Common myeloid progenitor, CD34-positive (primary cell): ENCODE results near the gene VEZF1.
A peak's percentile ranks its signal among the peaks of the same experiment; 100 is the strongest.

Experiments used
- CTCF ChIA-PET: fragments of 350-600 bp; sonication (Branson Sonifier 250); formaldehyde crosslinking; loops from one replicate; lab custom pipeline; 2021; ENCODE audit warnings: antibody characterized with exemption; lab: Charles Lee
- POLR2A ChIA-PET: fragments of 350-600 bp; sonication (Branson Sonifier 250); formaldehyde crosslinking; loops from one replicate; lab custom pipeline; 2021; ENCODE audit warnings: antibody characterized with exemption; lab: Charles Lee
- DNase-seq, 3 donors: peaks; one replicate each; pipeline versions ENCODE4 v3.0.0 to v3.0.0-alpha.2; 2013
- H3K27ac ChIP-seq, 2 experiments: 1 replicate in 1 of 2; 2 replicates in 1 of 2; pipeline ENCODE4 v1.7.0; 2013; ENCODE audit warnings: inconsistent platforms in 2 of 2, low read length in 2 of 2, mild to moderate bottlenecking in 2 of 2, low read depth in 1 of 2, moderate library complexity in 1 of 2; ENCODE audit not compliant: severe bottlenecking in 2 of 2, insufficient read depth in 1 of 2, poor library complexity in 1 of 2
- H3K27me3 ChIP-seq, 5 experiments: replicated peaks in 2 of 5; 1 replicate in 3 of 5; 2 replicates in 2 of 5; pipeline versions ENCODE4 v1.6.1 to v1.7.0; 2013; ENCODE audit warnings: low read length in 4 of 5, mild to moderate bottlenecking in 2 of 5, moderate library complexity in 2 of 5, inconsistent platforms in 1 of 5; ENCODE audit not compliant: insufficient read depth in 5 of 5, control insufficient read depth in 4 of 5
- H3K36me3 ChIP-seq, 4 experiments: 1 replicate in 2 of 4; 2 replicates in 2 of 4; pipeline versions ENCODE4 v1.6.1 to v1.7.0; 2013; ENCODE audit warnings: low read length in 3 of 4, control low read depth in 1 of 4, mild to moderate bottlenecking in 1 of 4; ENCODE audit not compliant: control insufficient read depth in 4 of 4, insufficient read depth in 4 of 4
- H3K4me1 ChIP-seq, 4 experiments: 1 replicate in 3 of 4; 2 replicates in 1 of 4; pipeline versions ENCODE4 v1.6.1 to v1.7.1; 2013; ENCODE audit warnings: low read length in 3 of 4, mild to moderate bottlenecking in 3 of 4, control low read depth in 1 of 4, inconsistent platforms in 1 of 4, moderate library complexity in 1 of 4; ENCODE audit not compliant: control insufficient read depth in 4 of 4, insufficient read depth in 4 of 4; ENCODE audit errors: control extremely low read depth in 1 of 4
- H3K4me3 ChIP-seq, 7 experiments: 1 replicate in 4 of 7; 2 replicates in 3 of 7; pipeline versions ENCODE4 v1.5.1 to v1.7.0; 2013; ENCODE audit warnings: mild to moderate bottlenecking in 7 of 7, low read length in 6 of 7, moderate library complexity in 6 of 7, inconsistent platforms in 2 of 7, low read depth in 2 of 7, control low read depth in 1 of 7; ENCODE audit not compliant: insufficient read depth in 4 of 7, control insufficient read depth in 1 of 7; ENCODE audit errors: extremely low read depth in 1 of 7
- H3K9me3 ChIP-seq, 5 experiments: 1 replicate in 4 of 5; 2 replicates in 1 of 5; pipeline versions ENCODE4 v1.6.1 to v1.7.1; 2013; ENCODE audit warnings: low read length in 4 of 5, mild to moderate bottlenecking in 2 of 5, inconsistent platforms in 1 of 5, low read depth in 1 of 5, moderate library complexity in 1 of 5; ENCODE audit not compliant: control insufficient read depth in 4 of 5, insufficient read depth in 2 of 5; ENCODE audit errors: control extremely low read depth in 1 of 5
- WGBS: methylation state at CpG from one replicate; pipeline ENCODE4 v1.1.5; 2013; ENCODE audit not compliant: insufficient coverage; 5-methylcytosine and 5-hydroxymethylcytosine counted together

Gene VEZF1

DNA sequence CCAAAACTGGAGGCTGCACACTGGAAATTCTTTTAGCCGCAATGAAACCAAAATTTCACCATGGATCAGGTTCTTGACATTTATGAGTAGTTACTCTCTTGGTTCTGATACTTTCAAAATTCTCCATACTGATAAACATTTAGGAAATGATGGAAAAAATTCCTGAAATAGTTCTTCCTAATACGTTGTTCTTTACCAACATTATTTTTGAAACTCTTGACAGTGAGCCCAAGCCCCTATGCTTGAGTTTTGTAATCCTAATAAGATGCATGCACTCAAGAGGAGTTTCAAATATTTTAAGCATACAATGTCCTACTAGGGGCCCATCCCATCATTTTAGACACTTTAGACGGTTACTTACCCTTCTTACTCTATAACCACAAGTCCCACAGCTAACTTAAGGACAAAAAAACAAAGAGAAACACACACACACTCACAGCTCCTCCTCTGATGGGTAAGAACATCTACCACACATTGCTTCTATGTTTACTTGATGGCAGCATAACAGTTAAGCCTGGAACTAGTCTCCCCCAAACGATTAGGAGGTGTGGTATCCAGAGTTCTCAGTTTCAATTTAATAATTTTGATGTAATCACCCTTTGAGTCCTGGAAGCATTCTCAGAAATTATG lies 3.7 kb downstream of the VEZF1 start:
- Histone ChIP-seq H3K9me3 (no peaks in the 10 kb centered on the region), H3K27ac (no peak overlapping the region), H3K36me3 (peaks cover 6 to 34% (median 20%) of the 10 kb centered on the region in 4 experiments), H3K4me1 (peaks cover 23 to 44% (median 27%) of the 10 kb centered on the region in 4 experiments), H3K4me3 (peak overlapping the region in 1 of 7 experiments; percentile 3), H3K27me3 (no peaks in the 10 kb centered on the region)
- CTCF ChIA-PET = interaction anchor here (0.7 to 3.3 kb wide), 7 partner anchors 7 to 855 kb away, joined by 3 to 13 read pairs (median 3); no protein-coding TSS in a partner anchor
- DNase-seq = peak in 1 of 3 donors; percentile 14
- 64% methylated on average over 2 of the region's 4 CpGs for WGBS
- POLR2A ChIA-PET = no interaction called here

DNA sequence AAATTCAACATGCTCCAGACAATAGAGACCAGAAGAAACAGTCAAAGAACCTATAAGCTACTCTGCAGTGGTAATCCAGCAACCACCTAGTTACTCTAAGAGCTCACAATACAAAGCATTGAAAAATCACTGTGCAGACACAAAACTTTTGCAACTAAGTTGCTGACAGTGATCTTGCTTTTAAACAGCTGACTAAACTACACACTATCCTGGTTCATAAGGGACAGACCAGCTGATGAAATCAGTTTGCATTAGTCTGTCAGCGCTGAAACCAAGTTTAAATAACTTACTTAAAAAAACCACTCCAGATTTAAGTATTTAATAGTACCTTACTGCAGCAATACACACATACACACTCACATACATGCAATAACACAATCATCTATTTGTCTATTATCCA lies 4.6 kb downstream of the VEZF1 start:
- H3K9me3 ChIP-seq = no peaks in the 10 kb centered on the region
- 100% methylated on average over 1 of the region's 1 CpG for WGBS
- no peak for DNase-seq
- POLR2A ChIA-PET = no interaction called here
- CTCF ChIA-PET = interaction anchor here (0.7 to 1.8 kb wide), 5 partner anchors 12 to 132 kb away, joined by 3 to 5 read pairs (median 4); no protein-coding TSS in a partner anchor
- no peak overlapping the region for H3K4me3 ChIP-seq
- no peak overlapping the region for H3K27ac ChIP-seq
- no peaks in the 10 kb centered on the region for H3K27me3 ChIP-seq
- peaks cover 14 to 43% (median 27%) of the 10 kb centered on the region in 4 experiments for H3K36me3 ChIP-seq
- H3K4me1 ChIP-seq = peaks cover 14 to 35% (median 21%) of the 10 kb centered on the region in 4 experiments

DNA sequence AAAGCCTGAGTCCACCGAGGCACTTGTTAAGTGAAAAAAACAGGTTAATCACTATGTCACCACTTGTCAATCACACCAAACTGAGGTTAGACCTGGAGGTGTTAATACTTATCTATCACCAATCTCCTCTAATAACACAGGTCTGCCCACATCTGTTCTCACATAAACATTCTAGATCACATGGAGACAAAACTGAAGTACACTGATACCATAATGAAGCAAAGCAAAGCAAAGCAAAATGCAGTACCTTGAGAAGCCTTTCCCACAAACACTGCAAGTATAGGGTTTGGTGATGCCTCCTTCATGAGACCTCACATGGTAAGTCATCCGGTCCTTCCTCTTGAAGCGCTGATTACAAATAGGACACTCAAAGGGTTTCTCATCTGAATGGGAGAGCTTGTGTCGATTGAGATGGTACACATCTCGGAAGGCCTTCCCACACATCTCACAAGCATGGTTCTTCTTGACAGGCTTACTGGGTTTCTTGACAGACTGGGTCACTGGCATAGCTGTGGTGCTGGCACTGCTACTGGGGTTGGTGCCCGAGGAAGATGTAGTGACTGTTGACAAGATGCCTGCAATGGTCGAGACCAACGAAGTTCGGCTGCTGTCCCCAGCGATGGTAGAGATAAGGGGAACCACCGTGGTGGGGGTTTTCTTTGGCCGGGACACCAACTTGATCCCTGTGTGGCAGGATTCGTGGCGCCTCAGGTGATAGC lies 5.4 kb downstream of the VEZF1 start:
- WGBS = 93% methylated on average over 12 of the region's 14 CpGs
- CTCF ChIA-PET = interaction anchor here (0.7 to 2.9 kb wide), 6 partner anchors 11 to 131 kb away, joined by 3 to 14 read pairs (median 4); no protein-coding TSS in a partner anchor
- no peak for DNase-seq
- Histone ChIP-seq H3K4me3 (no peak overlapping the region), H3K27me3 (no peaks in the 10 kb centered on the region), H3K27ac (no peak overlapping the region), H3K36me3 (peaks cover 14 to 51% (median 30%) of the 10 kb centered on the region in 4 experiments), H3K4me1 (peaks cover 13 to 34% (median 21%) of the 10 kb centered on the region in 4 experiments), H3K9me3 (no peaks in the 10 kb centered on the region)
- POLR2A ChIA-PET = no interaction called here

DNA sequence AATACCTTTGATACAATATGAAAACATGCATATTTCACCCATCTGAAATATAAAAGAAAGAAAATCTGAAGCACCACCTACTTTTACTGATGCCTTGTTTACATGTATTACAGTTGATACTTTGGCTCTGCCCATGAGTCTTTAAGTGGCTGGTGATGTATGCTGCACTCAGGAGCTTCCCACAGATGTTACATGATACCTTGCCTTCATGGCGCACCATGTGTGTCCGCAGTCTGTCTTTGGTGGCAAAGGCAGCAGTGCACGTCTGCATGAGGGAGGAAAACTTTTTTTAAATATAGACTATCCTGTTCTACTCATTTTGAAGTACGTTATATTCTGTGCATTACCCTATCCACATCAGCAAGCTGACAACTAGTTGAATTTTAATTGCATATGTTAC lies 7.5 kb downstream of the VEZF1 start:
- Histone ChIP-seq H3K4me1 (peaks cover 6 to 16% (median 9%) of the 10 kb centered on the region in 4 experiments), H3K27me3 (no peaks in the 10 kb centered on the region), H3K9me3 (no peaks in the 10 kb centered on the region), H3K36me3 (peaks cover 20 to 72% (median 48%) of the 10 kb centered on the region in 4 experiments), H3K27ac (no peak overlapping the region), H3K4me3 (no peak overlapping the region)
- POLR2A ChIA-PET = no interaction called here
- CTCF ChIA-PET = interaction anchor here (0.7 to 2.9 kb wide), 9 partner anchors 13 to 128 kb away, joined by 3 to 14 read pairs (median 3); no protein-coding TSS in a partner anchor
- no peak for DNase-seq
- WGBS = no CpG with 5 or more reads among the region's 4 CpGs

DNA sequence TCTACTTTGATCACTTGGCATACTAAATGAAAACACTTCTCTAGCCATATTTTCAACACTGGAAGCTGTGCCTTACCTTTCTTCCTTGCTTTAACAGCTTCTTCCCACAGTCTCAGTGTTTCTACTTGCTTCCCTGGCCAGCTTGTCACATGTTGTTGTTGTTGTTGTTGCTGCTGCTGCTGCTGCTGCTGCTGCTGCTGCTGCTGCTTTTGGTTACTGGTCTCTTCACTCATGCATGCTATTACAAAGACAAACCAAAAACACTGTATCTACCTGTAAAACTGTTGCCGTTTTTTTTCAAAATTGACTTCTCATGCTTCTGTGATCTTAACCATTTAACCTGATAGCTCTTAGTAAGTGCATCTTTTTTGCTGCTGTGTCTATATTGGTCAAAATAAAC lies 9.0 kb downstream of the VEZF1 start:
- CTCF ChIA-PET = interaction anchor here (1.2 kb wide), 1 partner anchor 111 kb away, joined by 3 read pairs; no protein-coding TSS in a partner anchor
- Histone ChIP-seq H3K27ac (no peak overlapping the region), H3K4me1 (peaks cover 0 to 5% (median 3%) of the 10 kb centered on the region in 4 experiments), H3K9me3 (no peaks in the 10 kb centered on the region), H3K27me3 (no peaks in the 10 kb centered on the region), H3K36me3 (peaks cover 27 to 85% (median 58%) of the 10 kb centered on the region in 4 experiments), H3K4me3 (no peak overlapping the region)
- DNase-seq = no peak
- WGBS = 100% methylated on average over 1 of the region's 1 CpG
- POLR2A ChIA-PET = interaction anchor here (0.6 to 0.7 kb wide), 2 partner anchors 36 to 105 kb away, joined by 3 to 4 read pairs; no protein-coding TSS in a partner anchor

DNA sequence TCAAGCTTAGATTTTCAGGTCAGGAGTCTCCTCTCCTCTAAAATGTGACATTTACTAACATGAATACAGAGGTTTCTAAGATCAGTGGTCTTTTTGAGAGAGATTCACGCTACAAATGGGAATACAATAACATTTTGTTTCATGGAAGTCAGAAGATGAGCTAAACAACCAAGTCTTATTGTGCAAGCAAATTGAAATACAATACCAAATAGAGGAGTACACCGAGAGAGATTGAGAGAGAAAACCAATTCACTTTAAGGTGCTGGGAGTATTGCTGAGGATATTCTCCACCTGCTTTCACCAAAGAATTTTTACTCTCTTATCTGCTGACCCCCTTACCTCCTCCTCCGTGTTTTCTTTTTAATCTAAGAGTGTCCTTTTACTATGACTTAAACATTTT lies 11.5 kb downstream of the VEZF1 start:
- CTCF ChIA-PET = interaction anchor here (1.0 to 2.1 kb wide), 6 partner anchors 9 to 118 kb away, joined by 3 to 13 read pairs (median 4); partner anchors contain the start of gene CUEDC1
- 100% methylated on average over 1 of the region's 3 CpGs for WGBS
- POLR2A ChIA-PET = no interaction called here
- H3K36me3 ChIP-seq = peaks cover 25 to 82% (median 45%) of the 10 kb centered on the region in 4 experiments
- no peaks in the 10 kb centered on the region for H3K27me3 ChIP-seq
- H3K4me3 ChIP-seq = no peak overlapping the region
- no peak for DNase-seq
- no peak overlapping the region for H3K27ac ChIP-seq
- peaks cover 0 to 8% (median 6%) of the 10 kb centered on the region in 4 experiments for H3K4me1 ChIP-seq
- H3K9me3 ChIP-seq = no peaks in the 10 kb centered on the region
